HepG2 (cell line): ENCODE data around the gene EMILIN3. TPM values are rescaled to one million over a fixed set of nuclear protein-coding genes. Genes with fewer than 3 reads are reported as not detected.
A peak's percentile ranks its signal among the peaks of the same experiment; 100 is the strongest.

Experiments
- ATAC-seq: fragments of 200-7000 bp; cut with Tn5 transposase; 3 replicates; pipeline ENCODE4 v1.9.1; 2020; ENCODE audit warnings: mild to moderate bottlenecking, moderate library complexity
- BruUV-seq: library from RNA; stranded (reverse); fragments of 400-500 nt; replicated peaks from 2 replicates; lab custom pipeline; 2021; lab: Mats Ljungman, UMichigan
- CTCF ChIA-PET: fragments of 300-600 bp; formaldehyde crosslinking; extraction: SDS; loops from one replicate; lab custom pipeline; 2021; ENCODE audit warnings: low total read pairs, inconsistent platforms, low intra/inter-chr PET ratio; lab: Yijun Ruan, JAX
- POLR2A ChIA-PET: fragments of 350-600 bp; sonication (Branson Sonifier 250); formaldehyde crosslinking; loops from one replicate; lab custom pipeline; 2020; ENCODE audit warnings: antibody characterized with exemption, inconsistent platforms; lab: Yijun Ruan, JAX
- DNase-seq: peaks from one replicate; pipeline ENCODE4 v3.0.0-alpha.2; 2015; ENCODE audit warnings: low spot score
- FAIRE-seq: peaks from 3 replicates; lab custom pipeline; 2011; peaks lifted over from hg19 to GRCh38; lab: Jason Lieb, UNC
- H2AFZ ChIP-seq: one replicate; pipeline ENCODE4 v1.6.1; 2011; ENCODE audit warnings: low read length, inconsistent platforms
- H3K27ac ChIP-seq: fragments of 300-600 bp; 3 replicates; pipeline ENCODE4 v1.8.0; 2011; ENCODE audit warnings: mixed run types, mild to moderate bottlenecking, mixed read lengths, low read length, inconsistent platforms; ENCODE audit not compliant: insufficient read depth; ENCODE audit errors: extremely low read length
- H3K27me3 ChIP-seq, 2 experiments: fragments of 200-600 bp in 1 of 2; 2 replicates in 1 of 2; 3 replicates in 1 of 2; pipeline versions ENCODE4 v1.6.0 to v1.8.0; 2011; ENCODE audit warnings: low read length in 2 of 2, mild to moderate bottlenecking in 2 of 2, moderate library complexity in 2 of 2, inconsistent platforms in 1 of 2; ENCODE audit not compliant: insufficient read depth in 2 of 2, control insufficient read depth in 1 of 2
- H3K36me3 ChIP-seq, 2 experiments: fragments of 200-600 bp in 1 of 2; replicated peaks in 1 of 2; 2 replicates in 1 of 2; 3 replicates in 1 of 2; pipeline versions ENCODE4 v1.5.1 to v1.8.0; 2011; ENCODE audit warnings: low read length in 2 of 2, inconsistent platforms in 1 of 2; ENCODE audit not compliant: insufficient read depth in 2 of 2, control insufficient read depth in 1 of 2
- H3K4me1 ChIP-seq: 2 replicates; pipeline ENCODE4 v1.5.1; 2012; ENCODE audit warnings: low read length, inconsistent platforms; ENCODE audit not compliant: insufficient read depth
- H3K4me2 ChIP-seq: 2 replicates; pipeline ENCODE4 v1.6.0; 2011; ENCODE audit warnings: low read depth, low read length, inconsistent platforms
- H3K4me3 ChIP-seq, 3 experiments: fragments of 200-600 bp in 1 of 3; sonication (generic), shearing (Covaris generic) in 1 of 3; replicated peaks in 1 of 3; 2 replicates each; pipeline ENCODE4 v1.5.1; 2011 to 2016; ENCODE audit warnings: low read length in 3 of 3, inconsistent platforms in 2 of 3, low read depth in 2 of 3, mild to moderate bottlenecking in 2 of 3, control low read depth in 1 of 3, mixed read lengths in 1 of 3; ENCODE audit not compliant: insufficient read depth in 1 of 3
- H3K79me2 ChIP-seq: one replicate; pipeline ENCODE4 v1.6.1; 2011; ENCODE audit warnings: low read length, inconsistent platforms; ENCODE audit not compliant: insufficient read depth
- H3K9ac ChIP-seq: 2 replicates; pipeline ENCODE4 v1.6.0; 2011; ENCODE audit warnings: mild to moderate bottlenecking, low read depth, low read length, inconsistent platforms; ENCODE audit not compliant: insufficient read depth
- H3K9me3 ChIP-seq: 2 replicates; pipeline ENCODE4 v1.5.1; 2012; ENCODE audit warnings: mild to moderate bottlenecking, low read length
- H4K20me1 ChIP-seq: 2 replicates; pipeline ENCODE4 v1.6.0; 2011; ENCODE audit warnings: inconsistent platforms, mild to moderate bottlenecking, low read length, moderate library complexity; ENCODE audit not compliant: insufficient read depth
- ARID2 ChIP-seq: sonication (generic); formaldehyde crosslinking; IDR thresholded peaks from 2 replicates; pipeline ENCODE4 v1.8.1; 2022; ENCODE audit warnings: mild to moderate bottlenecking, missing genetic modification reagents, borderline replicate concordance
- HNRNPL ChIP-seq: fragments of 200-400 bp; formaldehyde crosslinking; IDR thresholded peaks from 2 replicates; pipeline ENCODE4 v1.6.1; 2017; ENCODE audit warnings: mild to moderate bottlenecking, low read depth, low read length
- HNRNPLL ChIP-seq: fragments of 200-400 bp; formaldehyde crosslinking; IDR thresholded peaks from 2 replicates; pipeline ENCODE4 v1.6.1; 2017; ENCODE audit warnings: mild to moderate bottlenecking, low read depth, low read length; ENCODE audit not compliant: poor library complexity, severe bottlenecking
- NFKB2 ChIP-seq: sonication (generic); formaldehyde crosslinking; IDR thresholded peaks from 2 replicates; pipeline ENCODE4 v1.4.0; 2020; ENCODE audit warnings: missing genetic modification reagents, borderline replicate concordance
- RBFOX2 ChIP-seq: fragments of 200-400 bp; formaldehyde crosslinking; IDR thresholded peaks from 2 replicates; pipeline ENCODE4 v1.6.1; 2017; ENCODE audit warnings: low read depth, mild to moderate bottlenecking, low read length
- SIN3A ChIP-seq: IDR thresholded peaks from 2 replicates; pipeline ENCODE4 v1.6.1; 2011; ENCODE audit warnings: low read depth, mild to moderate bottlenecking, control low read depth, low read length, borderline replicate concordance
- ZMYM3 ChIP-seq: sonication (generic); formaldehyde crosslinking; IDR thresholded peaks from 2 replicates; pipeline ENCODE4 v1.5.1; 2020; ENCODE audit warnings: mild to moderate bottlenecking, missing genetic modification reagents
- ZNF136 ChIP-seq: sonication (generic); formaldehyde crosslinking; IDR thresholded peaks from 2 replicates; pipeline ENCODE4 v1.8.1; 2022; ENCODE audit warnings: low read depth, mild to moderate bottlenecking, moderate library complexity, missing genetic modification reagents
- ZNF446 ChIP-seq: sonication (generic); formaldehyde crosslinking; IDR thresholded peaks from 2 replicates; pipeline ENCODE4 v1.5.0; 2020; ENCODE audit warnings: mild to moderate bottlenecking, missing genetic modification reagents
- ZNF501 ChIP-seq: sonication (generic); formaldehyde crosslinking; IDR thresholded peaks from 2 replicates; pipeline ENCODE4 v1.5.1; 2020; ENCODE audit warnings: mild to moderate bottlenecking, moderate library complexity, missing genetic modification reagents
- ZNF629 ChIP-seq: sonication (generic); formaldehyde crosslinking; conservative IDR thresholded peaks from 2 replicates; pipeline ENCODE4 v1.5.0; 2020; ENCODE audit warnings: missing genetic modification reagents
- in situ Hi-C: cut with HindIII; loops from 2 replicates; pipeline ENCODE4 v1.10.0; 2017; ENCODE audit warnings: low pct_unique_long_range_greater_than_20kb; ENCODE audit not compliant: extremely low pct_ligation_motif_present
- intact Hi-C: fragments of 100-400 bp; cut with micrococcal nuclease; formaldehyde crosslinking; loops from one replicate; pipeline ENCODE4 v1.10.0; 2022; ENCODE audit not compliant: unreplicated experiment
- polyA plus RNA-seq, 8 experiments: library from polyadenylated mRNA; depleted of rRNA in 3 of 8; stranded (reverse) in 7 of 8; unstranded in 1 of 8; fragments of >200 nt; fragmentation: Illumina TruSeq in 4 of 8; extraction: Trizol in 4 of 8; gene quantifications; 2 replicates each; pipeline versions ENCODE4 v1.2.1 to v1.2.3, GENCODE V29; 2011 to 2016; ENCODE audit warnings: low read depth in 4 of 8, missing spikeins in 1 of 8, mixed read lengths in 1 of 8; ENCODE audit not compliant: insufficient read depth in 1 of 8
- total RNA-seq, 5 experiments: library from RNA; depleted of rRNA; stranded (reverse); fragments of >200 nt; fragmentation: Illumina TruSeq; extraction: Trizol; gene quantifications; 2 replicates each; pipeline ENCODE4 v1.2.3, GENCODE V29; 2016; ENCODE audit warnings: low read depth in 1 of 5

Gene EMILIN3
- total and polyA plus RNA-seq, 2 of the 13 experiments (the other 11 are each of a cell fraction or from before 2014, with no cell fraction given), result 0.25 to 0.29 TPM

GRCh38 chr20:41355192-41355591, 11.4 kb downstream of the EMILIN3 start (continued):
- TF ChIP-seq ZMYM3 (CRISPR knock-in tag) (peak; percentile 28; the same call in 1 of the 2 replicates), ZNF501 (no peak), ZNF136 (CRISPR knock-in tag) (no peak), SIN3A (no peak), ARID2 (CRISPR knock-in tag) (no peak), HNRNPLL (no peak), ZNF446 (CRISPR knock-in tag) (no peak), ZNF629 (CRISPR knock-in tag) (peak; percentile 88)

- ChIA-PET CTCF (no interaction called here), POLR2A (interaction anchor here (1.4 kb wide), 1 partner anchor 13 kb away, joined by 3 read pairs; the partner anchor contains the start of gene LPIN3)
- Histone ChIP-seq H3K9ac (no peak overlapping the region), H3K36me3 (peaks cover 14 to 24% of the 10 kb centered on the region in 2 experiments; a peak in 4 of 5 replicates), H3K79me2 (no peaks in the 10 kb centered on the region), H3K4me1 (peaks cover 8% of the 10 kb centered on the region), H3K4me3 (no peak overlapping the region), H4K20me1 (no peaks in the 10 kb centered on the region), H3K9me3 (no peaks in the 10 kb centered on the region), H3K4me2 (no peak overlapping the region), H3K27ac (no peak overlapping the region), H3K27me3 (no peaks in the 10 kb centered on the region), H2AFZ (no peak overlapping the region)
- FAIRE-seq (no peak), ATAC-seq (no peak), DNase-seq (no peak)
- TF ChIP-seq HNRNPL, result 0 out of 2 replicates have a peak, but pooled peaks have one; percentile 49
- no peak for TF ChIP-seq NFKB2
- TF ChIP-seq RBFOX2, result no peak
- intact Hi-C loops, result no loop called here
- in situ Hi-C loops, result no loop called here
- no TSS peak for BruUV-seq
Observed at GRCh38 chr20:41353530-41353929, 13.1 kb downstream of the EMILIN3 start.
